HepG2 (cell line): Measurements from ENCODE around the gene NOC2L. TPM values are rescaled to one million over a fixed set of nuclear protein-coding genes. Genes with fewer than 3 reads are reported as not detected.
A peak's percentile ranks its signal among the peaks of the same experiment; 100 is the strongest.

Experiments used
- ADNP ChIP-seq: sonication (generic); formaldehyde crosslinking; IDR thresholded peaks from 2 replicates; pipeline ENCODE4 v1.4.0; 2020; ENCODE audit warnings: missing genetic modification reagents
- ELF1 ChIP-seq: sonication (generic); formaldehyde crosslinking; IDR thresholded peaks from 2 replicates; pipeline ENCODE4 v1.4.0; 2020; ENCODE audit warnings: missing genetic modification reagents
- ONECUT2 ChIP-seq: sonication (generic); formaldehyde crosslinking; IDR thresholded peaks from 2 replicates; pipeline ENCODE4 v1.4.0; 2020; ENCODE audit warnings: missing genetic modification reagents
- PHF5A ChIP-seq: IDR thresholded peaks from one replicate; pipeline ENCODE4 v1.6.1; 2018; ENCODE audit warnings: low read depth, missing genetic modification reagents; ENCODE audit not compliant: unreplicated experiment
- RAD21 ChIP-seq: fragments of 450-650 bp; formaldehyde crosslinking; IDR thresholded peaks from 2 replicates; pipeline ENCODE4 v1.5.0; 2020; ENCODE audit warnings: mild to moderate bottlenecking
- SMC3 ChIP-seq: IDR thresholded peaks from 2 replicates; pipeline ENCODE4 v1.6.1; 2011; ENCODE audit warnings: low read length, improper control_type of control experiment
- U2AF1 ChIP-seq: fragments of 200-400 bp; formaldehyde crosslinking; optimal IDR thresholded peaks from 2 replicates; pipeline ENCODE3; 2017; ENCODE audit warnings: mild to moderate bottlenecking, low read depth, low read length
- ZBTB42 ChIP-seq: sonication (generic); formaldehyde crosslinking; IDR thresholded peaks from 2 replicates; pipeline ENCODE4 v1.5.0; 2020; ENCODE audit warnings: mild to moderate bottlenecking, missing genetic modification reagents
- ZFP62 ChIP-seq: sonication (generic); formaldehyde crosslinking; IDR thresholded peaks from 2 replicates; pipeline ENCODE4 v1.4.0; 2020; ENCODE audit warnings: missing genetic modification reagents
- ZNF33B ChIP-seq: sonication (generic); formaldehyde crosslinking; IDR thresholded peaks from 2 replicates; pipeline ENCODE4 v1.5.1; 2020; ENCODE audit warnings: mild to moderate bottlenecking, missing genetic modification reagents
- ZNF432 ChIP-seq: sonication (generic); formaldehyde crosslinking; IDR thresholded peaks from 2 replicates; pipeline ENCODE4 v1.5.0; 2020; ENCODE audit warnings: missing genetic modification reagents, mild to moderate bottlenecking, borderline replicate concordance
- polyA plus RNA-seq, 8 experiments: library from polyadenylated mRNA; depleted of rRNA in 3 of 8; stranded (reverse) in 7 of 8; unstranded in 1 of 8; fragments of >200 nt; fragmentation: Illumina TruSeq in 4 of 8; extraction: Trizol in 4 of 8; gene quantifications; 2 replicates each; pipeline versions ENCODE4 v1.2.1 to v1.2.3, GENCODE V29; 2011 to 2016; ENCODE audit warnings: low read depth in 4 of 8, missing spikeins in 1 of 8, mixed read lengths in 1 of 8; ENCODE audit not compliant: insufficient read depth in 1 of 8
- total RNA-seq, 5 experiments: library from RNA; depleted of rRNA; stranded (reverse); fragments of >200 nt; fragmentation: Illumina TruSeq; extraction: Trizol; gene quantifications; 2 replicates each; pipeline ENCODE4 v1.2.3, GENCODE V29; 2016; ENCODE audit warnings: low read depth in 1 of 5
- TF ChIP-seq, protein P1 (sequence below): sonication (generic); formaldehyde crosslinking; IDR thresholded peaks from 2 replicates; pipeline ENCODE4 v1.5.0; 2020; ENCODE audit warnings: mild to moderate bottlenecking, missing genetic modification reagents
- TF ChIP-seq, protein P2 (sequence below): sonication (generic); formaldehyde crosslinking; IDR thresholded peaks from 2 replicates; pipeline ENCODE4 v1.4.0; 2020; ENCODE audit warnings: mild to moderate bottlenecking, missing genetic modification reagents
- TF ChIP-seq, protein P3 (sequence below): IDR thresholded peaks from 2 replicates; pipeline ENCODE4 v1.6.1; 2016; ENCODE audit warnings: low read depth
- TF ChIP-seq, protein P4 (sequence below): sonication (generic); formaldehyde crosslinking; IDR thresholded peaks from 2 replicates; pipeline ENCODE4 v1.4.0; 2020; ENCODE audit warnings: missing genetic modification reagents, borderline replicate concordance

NOC2L gene
- total and polyA plus RNA-seq, 2 of the 13 experiments (the other 11 are each of a cell fraction or from before 2014, with no cell fraction given), result 32.0 to 103 TPM

DNA sequence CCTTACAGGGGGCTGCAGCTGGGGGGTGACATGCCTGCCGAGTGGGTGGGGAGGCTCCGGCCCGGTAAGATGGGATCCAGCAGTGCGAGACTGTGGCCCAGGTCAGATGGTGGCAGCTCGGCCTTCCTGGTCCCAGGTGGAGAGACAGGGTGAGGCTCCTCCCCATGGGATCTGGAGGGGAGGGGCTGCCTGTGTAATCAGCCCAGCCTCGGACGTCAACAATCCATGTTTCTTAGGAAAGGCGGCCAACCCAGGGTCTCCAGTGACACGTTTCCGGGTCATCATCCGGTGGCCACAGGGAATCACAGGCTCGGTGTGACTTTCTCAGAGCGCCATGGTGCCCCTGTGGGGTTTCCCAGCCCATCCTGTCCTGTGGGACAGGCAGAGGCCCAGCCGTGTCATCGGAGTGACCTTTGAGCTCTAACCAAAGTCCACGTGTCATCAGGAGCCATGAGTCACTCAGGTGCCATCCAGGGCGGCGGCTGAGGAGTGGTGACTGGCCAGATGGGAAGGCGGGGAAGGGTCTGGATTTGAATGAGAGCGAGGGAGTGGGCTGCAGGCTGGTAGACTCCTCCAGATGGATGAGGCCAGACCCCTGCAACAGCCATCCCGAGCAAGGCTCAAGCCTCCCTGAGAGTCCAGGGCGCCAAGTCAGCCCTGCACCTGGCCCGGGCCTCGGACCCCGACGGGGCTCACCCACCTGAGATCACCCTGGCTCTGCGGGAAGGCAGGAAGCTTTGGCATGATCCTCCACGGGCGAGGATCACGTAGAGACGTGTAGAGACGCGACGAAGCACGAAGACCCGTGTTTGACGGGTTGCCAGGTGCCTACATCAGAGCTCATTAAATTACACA is 47.5 kb upstream of the NOC2L start (continued):
- TF ChIP-seq, protein P1, sequence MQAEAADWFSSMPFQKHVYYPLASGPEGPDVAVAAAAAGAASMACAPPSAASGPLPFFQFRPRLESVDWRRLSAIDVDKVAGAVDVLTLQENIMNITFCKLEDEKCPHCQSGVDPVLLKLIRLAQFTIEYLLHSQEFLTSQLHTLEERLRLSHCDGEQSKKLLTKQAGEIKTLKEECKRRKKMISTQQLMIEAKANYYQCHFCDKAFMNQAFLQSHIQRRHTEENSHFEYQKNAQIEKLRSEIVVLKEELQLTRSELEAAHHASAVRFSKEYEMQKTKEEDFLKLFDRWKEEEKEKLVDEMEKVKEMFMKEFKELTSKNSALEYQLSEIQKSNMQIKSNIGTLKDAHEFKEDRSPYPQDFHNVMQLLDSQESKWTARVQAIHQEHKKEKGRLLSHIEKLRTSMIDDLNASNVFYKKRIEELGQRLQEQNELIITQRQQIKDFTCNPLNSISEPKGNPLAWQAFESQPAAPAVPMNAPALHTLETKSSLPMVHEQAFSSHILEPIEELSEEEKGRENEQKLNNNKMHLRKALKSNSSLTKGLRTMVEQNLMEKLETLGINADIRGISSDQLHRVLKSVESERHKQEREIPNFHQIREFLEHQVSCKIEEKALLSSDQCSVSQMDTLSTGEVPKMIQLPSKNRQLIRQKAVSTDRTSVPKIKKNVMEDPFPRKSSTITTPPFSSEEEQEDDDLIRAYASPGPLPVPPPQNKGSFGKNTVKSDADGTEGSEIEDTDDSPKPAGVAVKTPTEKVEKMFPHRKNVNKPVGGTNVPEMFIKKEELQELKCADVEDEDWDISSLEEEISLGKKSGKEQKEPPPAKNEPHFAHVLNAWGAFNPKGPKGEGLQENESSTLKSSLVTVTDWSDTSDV (CRISPR knock-in tag), result 0 out of 2 replicates have a peak, but pooled peaks have one; percentile 80
- peak; percentile 74 for TF ChIP-seq PHF5A (CRISPR knock-in tag)
- peak; percentile 9 for TF ChIP-seq U2AF1
- peak; percentile 82 for TF ChIP-seq ELF1 (CRISPR knock-in tag)
- TF ChIP-seq, protein P2, sequence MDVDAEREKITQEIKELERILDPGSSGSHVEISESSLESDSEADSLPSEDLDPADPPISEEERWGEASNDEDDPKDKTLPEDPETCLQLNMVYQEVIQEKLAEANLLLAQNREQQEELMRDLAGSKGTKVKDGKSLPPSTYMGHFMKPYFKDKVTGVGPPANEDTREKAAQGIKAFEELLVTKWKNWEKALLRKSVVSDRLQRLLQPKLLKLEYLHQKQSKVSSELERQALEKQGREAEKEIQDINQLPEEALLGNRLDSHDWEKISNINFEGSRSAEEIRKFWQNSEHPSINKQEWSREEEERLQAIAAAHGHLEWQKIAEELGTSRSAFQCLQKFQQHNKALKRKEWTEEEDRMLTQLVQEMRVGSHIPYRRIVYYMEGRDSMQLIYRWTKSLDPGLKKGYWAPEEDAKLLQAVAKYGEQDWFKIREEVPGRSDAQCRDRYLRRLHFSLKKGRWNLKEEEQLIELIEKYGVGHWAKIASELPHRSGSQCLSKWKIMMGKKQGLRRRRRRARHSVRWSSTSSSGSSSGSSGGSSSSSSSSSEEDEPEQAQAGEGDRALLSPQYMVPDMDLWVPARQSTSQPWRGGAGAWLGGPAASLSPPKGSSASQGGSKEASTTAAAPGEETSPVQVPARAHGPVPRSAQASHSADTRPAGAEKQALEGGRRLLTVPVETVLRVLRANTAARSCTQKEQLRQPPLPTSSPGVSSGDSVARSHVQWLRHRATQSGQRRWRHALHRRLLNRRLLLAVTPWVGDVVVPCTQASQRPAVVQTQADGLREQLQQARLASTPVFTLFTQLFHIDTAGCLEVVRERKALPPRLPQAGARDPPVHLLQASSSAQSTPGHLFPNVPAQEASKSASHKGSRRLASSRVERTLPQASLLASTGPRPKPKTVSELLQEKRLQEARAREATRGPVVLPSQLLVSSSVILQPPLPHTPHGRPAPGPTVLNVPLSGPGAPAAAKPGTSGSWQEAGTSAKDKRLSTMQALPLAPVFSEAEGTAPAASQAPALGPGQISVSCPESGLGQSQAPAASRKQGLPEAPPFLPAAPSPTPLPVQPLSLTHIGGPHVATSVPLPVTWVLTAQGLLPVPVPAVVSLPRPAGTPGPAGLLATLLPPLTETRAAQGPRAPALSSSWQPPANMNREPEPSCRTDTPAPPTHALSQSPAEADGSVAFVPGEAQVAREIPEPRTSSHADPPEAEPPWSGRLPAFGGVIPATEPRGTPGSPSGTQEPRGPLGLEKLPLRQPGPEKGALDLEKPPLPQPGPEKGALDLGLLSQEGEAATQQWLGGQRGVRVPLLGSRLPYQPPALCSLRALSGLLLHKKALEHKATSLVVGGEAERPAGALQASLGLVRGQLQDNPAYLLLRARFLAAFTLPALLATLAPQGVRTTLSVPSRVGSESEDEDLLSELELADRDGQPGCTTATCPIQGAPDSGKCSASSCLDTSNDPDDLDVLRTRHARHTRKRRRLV, result peak; percentile 67; the same call in 1 of the 2 replicates
- TF ChIP-seq ADNP (CRISPR knock-in tag), result no peak
- no peak for TF ChIP-seq RAD21 (CRISPR knock-in tag)
- TF ChIP-seq ZFP62 (CRISPR knock-in tag), result no peak
- TF ChIP-seq ZNF432 (CRISPR knock-in tag), result no peak
- TF ChIP-seq, protein P3, sequence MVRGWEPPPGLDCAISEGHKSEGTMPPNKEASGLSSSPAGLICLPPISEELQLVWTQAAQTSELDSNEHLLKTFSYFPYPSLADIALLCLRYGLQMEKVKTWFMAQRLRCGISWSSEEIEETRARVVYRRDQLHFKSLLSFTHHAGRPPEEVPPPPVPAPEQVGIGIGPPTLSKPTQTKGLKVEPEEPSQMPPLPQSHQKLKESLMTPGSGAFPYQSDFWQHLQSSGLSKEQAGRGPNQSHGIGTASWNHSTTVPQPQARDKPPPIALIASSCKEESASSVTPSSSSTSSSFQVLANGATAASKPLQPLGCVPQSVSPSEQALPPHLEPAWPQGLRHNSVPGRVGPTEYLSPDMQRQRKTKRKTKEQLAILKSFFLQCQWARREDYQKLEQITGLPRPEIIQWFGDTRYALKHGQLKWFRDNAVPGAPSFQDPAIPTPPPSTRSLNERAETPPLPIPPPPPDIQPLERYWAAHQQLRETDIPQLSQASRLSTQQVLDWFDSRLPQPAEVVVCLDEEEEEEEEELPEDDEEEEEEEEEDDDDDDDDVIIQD (CRISPR knock-in tag), result peak; percentile 54
- no peak for TF ChIP-seq SMC3
- TF ChIP-seq ZNF33B (CRISPR knock-in tag), result 0 out of 2 replicates have a peak, but pooled peaks have one; percentile 28
- TF ChIP-seq, protein P4, sequence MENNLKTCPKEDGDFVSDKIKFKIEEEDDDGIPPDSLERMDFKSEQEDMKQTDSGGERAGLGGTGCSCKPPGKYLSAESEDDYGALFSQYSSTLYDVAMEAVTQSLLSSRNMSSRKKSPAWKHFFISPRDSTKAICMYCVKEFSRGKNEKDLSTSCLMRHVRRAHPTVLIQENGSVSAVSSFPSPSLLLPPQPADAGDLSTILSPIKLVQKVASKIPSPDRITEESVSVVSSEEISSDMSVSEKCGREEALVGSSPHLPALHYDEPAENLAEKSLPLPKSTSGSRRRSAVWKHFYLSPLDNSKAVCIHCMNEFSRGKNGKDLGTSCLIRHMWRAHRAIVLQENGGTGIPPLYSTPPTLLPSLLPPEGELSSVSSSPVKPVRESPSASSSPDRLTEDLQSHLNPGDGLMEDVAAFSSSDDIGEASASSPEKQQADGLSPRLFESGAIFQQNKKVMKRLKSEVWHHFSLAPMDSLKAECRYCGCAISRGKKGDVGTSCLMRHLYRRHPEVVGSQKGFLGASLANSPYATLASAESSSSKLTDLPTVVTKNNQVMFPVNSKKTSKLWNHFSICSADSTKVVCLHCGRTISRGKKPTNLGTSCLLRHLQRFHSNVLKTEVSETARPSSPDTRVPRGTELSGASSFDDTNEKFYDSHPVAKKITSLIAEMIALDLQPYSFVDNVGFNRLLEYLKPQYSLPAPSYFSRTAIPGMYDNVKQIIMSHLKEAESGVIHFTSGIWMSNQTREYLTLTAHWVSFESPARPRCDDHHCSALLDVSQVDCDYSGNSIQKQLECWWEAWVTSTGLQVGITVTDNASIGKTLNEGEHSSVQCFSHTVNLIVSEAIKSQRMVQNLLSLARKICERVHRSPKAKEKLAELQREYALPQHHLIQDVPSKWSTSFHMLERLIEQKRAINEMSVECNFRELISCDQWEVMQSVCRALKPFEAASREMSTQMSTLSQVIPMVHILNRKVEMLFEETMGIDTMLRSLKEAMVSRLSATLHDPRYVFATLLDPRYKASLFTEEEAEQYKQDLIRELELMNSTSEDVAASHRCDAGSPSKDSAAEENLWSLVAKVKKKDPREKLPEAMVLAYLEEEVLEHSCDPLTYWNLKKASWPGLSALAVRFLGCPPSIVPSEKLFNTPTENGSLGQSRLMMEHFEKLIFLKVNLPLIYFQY (CRISPR knock-in tag), result peak; percentile 68
- 0 out of 2 replicates have a peak, but pooled peaks have one; percentile 37 for TF ChIP-seq ONECUT2 (CRISPR knock-in tag)
- TF ChIP-seq ZBTB42 (CRISPR knock-in tag), result 0 out of 2 replicates have a peak, but pooled peaks have one; percentile 36
